HEK293T (cell line): ENCODE results near the gene KCNK5.

Experiments
- CTCF ChIA-PET: fragments of 350-600 bp; formaldehyde crosslinking; extraction: SDS; loops from one replicate; lab custom pipeline; 2021; ENCODE audit warnings: antibody characterized with exemption, inconsistent platforms; lab: Yijun Ruan, JAX
- POLR2A ChIA-PET: fragments of 350-600 bp; formaldehyde crosslinking; extraction: SDS; loops from one replicate; lab custom pipeline; 2020; ENCODE audit warnings: antibody characterized with exemption, inconsistent platforms; lab: Yijun Ruan, JAX
- DNase-seq: peaks from one replicate; pipeline ENCODE4 v3.0.0; 2012; ENCODE audit warnings: mixed read lengths; ENCODE audit errors: extremely low spot score
- ARNT ChIP-seq: fragments of 450-650 bp; IDR thresholded peaks from 2 replicates; pipeline ENCODE4 v1.6.1; 2017; ENCODE audit warnings: mild to moderate bottlenecking
- BHLHE40 ChIP-seq: fragments of 450-650 bp; IDR thresholded peaks from 2 replicates; pipeline ENCODE4 v1.6.1; 2016; ENCODE audit warnings: mild to moderate bottlenecking, moderate library complexity, borderline replicate concordance
- CTBP1 ChIP-seq: fragments of 450-650 bp; IDR thresholded peaks from 2 replicates; pipeline ENCODE4 v1.6.1; 2016; ENCODE audit warnings: borderline replicate concordance
- ELF4 ChIP-seq: fragments of 450-650 bp; IDR thresholded peaks from 2 replicates; pipeline ENCODE4 v1.6.1; 2017; ENCODE audit warnings: antibody characterized with exemption
- FOXA1 ChIP-seq: fragments of 450-650 bp; IDR thresholded peaks from 2 replicates; pipeline ENCODE4 v1.6.1; 2016; ENCODE audit warnings: mild to moderate bottlenecking
- FOXK2 ChIP-seq: fragments of 450-650 bp; IDR thresholded peaks from 2 replicates; pipeline ENCODE4 v1.6.1; 2016; ENCODE audit warnings: mild to moderate bottlenecking
- FOXM1 ChIP-seq: fragments of 450-650 bp; IDR thresholded peaks from 2 replicates; pipeline ENCODE4 v1.6.1; 2017; ENCODE audit warnings: mild to moderate bottlenecking, borderline replicate concordance
- HDGF ChIP-seq: fragments of 450-650 bp; IDR thresholded peaks from 2 replicates; pipeline ENCODE4 v1.6.1; 2017; ENCODE audit warnings: antibody characterized with exemption, borderline replicate concordance
- L3MBTL2 ChIP-seq: fragments of 450-650 bp; conservative IDR thresholded peaks from 2 replicates; pipeline ENCODE4 v1.6.1; 2016; ENCODE audit warnings: mild to moderate bottlenecking
- LEF1 ChIP-seq: fragments of 450-650 bp; IDR thresholded peaks from 2 replicates; pipeline ENCODE4 v1.6.1; 2017; ENCODE audit warnings: mild to moderate bottlenecking, borderline replicate concordance
- NFRKB ChIP-seq: fragments of 450-650 bp; IDR thresholded peaks from 2 replicates; pipeline ENCODE4 v1.6.1; 2016; ENCODE audit warnings: mild to moderate bottlenecking, moderate library complexity
- SP1 ChIP-seq: fragments of 450-650 bp; IDR thresholded peaks from 2 replicates; pipeline ENCODE4 v1.6.1; 2017
- SUZ12 ChIP-seq: fragments of 450-650 bp; IDR thresholded peaks from 2 replicates; pipeline ENCODE4 v1.6.1; 2016; ENCODE audit warnings: mild to moderate bottlenecking
- TARDBP ChIP-seq: fragments of 450-650 bp; IDR thresholded peaks from 2 replicates; pipeline ENCODE4 v1.6.1; 2016
- ZNF384 ChIP-seq: fragments of 450-650 bp; IDR thresholded peaks from 2 replicates; pipeline ENCODE4 v1.6.1; 2016
- TF ChIP-seq, protein P1 (sequence below): fragments of 450-650 bp; IDR thresholded peaks from 2 replicates; pipeline ENCODE4 v1.6.1; 2016

The KCNK5 gene

DNA sequence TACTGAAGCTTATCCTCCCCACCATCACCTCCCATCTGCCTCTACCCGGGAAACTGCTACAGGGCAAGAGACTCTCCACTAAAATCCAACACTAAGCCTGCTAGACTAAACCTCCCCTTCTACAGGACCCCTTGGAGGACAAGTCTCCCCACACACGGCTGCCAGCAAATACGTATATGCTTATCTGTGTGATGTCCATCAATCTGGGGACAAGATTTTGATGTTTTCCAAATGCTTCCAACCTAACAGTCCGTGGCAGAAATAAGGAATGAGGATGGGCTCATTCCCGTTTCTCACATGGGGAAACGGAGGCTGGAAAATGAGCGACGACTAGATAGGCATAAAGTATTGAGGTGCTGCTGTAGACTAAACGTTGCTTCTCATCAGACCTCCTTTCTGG is 1.8 kb downstream of the KCNK5 start:
- no peak for TF ChIP-seq TARDBP
- ChIA-PET POLR2A (no interaction called here), CTCF (no interaction called here)
- no peak for DNase-seq

DNA sequence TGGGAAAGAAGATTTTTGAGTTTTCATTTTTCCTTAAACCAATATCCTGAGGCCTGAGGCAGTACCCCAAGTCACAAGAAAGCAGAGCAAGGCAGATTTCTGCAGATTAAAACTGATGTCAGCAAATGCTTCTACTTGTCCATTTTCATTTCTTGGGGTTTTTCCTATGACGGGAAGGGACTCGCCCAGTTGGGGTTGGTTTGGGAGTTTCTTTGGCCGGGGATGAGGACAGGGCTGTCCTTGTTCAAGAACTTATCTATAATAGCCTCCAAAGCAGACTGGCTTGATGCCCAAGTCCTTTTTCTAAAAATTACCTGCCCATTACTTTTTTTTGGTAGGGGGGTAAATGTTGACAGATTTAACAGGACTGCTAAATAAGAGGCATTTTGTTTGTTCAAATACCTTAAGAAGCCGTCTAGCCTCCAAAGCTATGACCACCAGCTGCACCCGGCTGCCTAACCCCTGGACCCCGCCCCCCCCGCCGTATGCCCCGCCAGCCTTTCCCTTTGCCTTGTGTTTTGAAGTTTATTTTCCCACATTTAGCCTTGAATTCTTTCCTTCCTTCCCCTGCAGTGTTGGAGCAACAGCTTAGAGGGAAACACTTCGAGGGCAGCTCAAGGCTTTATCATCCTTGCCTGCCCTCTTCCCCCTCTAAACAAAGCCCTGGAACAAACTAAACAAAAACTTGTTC is 2.5 kb downstream of the KCNK5 start:
- TF ChIP-seq FOXM1 (no peak), TARDBP (no peak), ZNF384 (no peak)
- DNase-seq: no peak
- CTCF ChIA-PET: no interaction called here
- POLR2A ChIA-PET: no interaction called here

DNA sequence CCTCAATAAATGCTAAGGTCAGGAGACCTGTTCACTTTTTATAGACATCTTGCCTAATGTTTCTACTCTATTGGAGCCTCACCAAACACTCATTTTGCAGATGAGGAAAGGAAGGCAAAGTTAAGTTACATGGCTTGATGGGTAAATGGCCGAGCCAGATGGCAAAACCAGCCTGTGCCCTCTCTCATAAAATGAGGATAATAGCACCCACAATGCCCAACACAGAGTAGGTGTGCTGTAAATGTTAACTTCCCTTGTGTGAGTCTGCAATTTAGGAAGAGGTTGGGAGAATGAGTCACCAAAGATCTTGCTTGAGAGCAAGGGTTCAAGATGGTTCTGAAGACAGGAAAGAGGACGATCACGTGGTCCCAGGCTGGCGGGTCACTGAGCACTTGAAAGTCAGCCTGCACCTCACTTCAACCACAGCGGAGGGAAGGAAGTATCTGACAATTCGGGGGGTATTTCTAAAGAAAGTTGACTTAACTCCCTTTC is 3.3 kb downstream of the KCNK5 start:
- ChIA-PET POLR2A (no interaction called here), CTCF (no interaction called here)
- TF ChIP-seq, protein P1, sequence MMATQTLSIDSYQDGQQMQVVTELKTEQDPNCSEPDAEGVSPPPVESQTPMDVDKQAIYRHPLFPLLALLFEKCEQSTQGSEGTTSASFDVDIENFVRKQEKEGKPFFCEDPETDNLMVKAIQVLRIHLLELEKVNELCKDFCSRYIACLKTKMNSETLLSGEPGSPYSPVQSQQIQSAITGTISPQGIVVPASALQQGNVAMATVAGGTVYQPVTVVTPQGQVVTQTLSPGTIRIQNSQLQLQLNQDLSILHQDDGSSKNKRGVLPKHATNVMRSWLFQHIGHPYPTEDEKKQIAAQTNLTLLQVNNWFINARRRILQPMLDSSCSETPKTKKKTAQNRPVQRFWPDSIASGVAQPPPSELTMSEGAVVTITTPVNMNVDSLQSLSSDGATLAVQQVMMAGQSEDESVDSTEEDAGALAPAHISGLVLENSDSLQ: no peak
- no peak for TF ChIP-seq BHLHE40
- TF ChIP-seq ELF4: no peak
- no peak for TF ChIP-seq TARDBP
- no peak for TF ChIP-seq FOXK2
- no peak for TF ChIP-seq ZNF384
- TF ChIP-seq L3MBTL2: no peak
- no peak for TF ChIP-seq ARNT
- no peak for TF ChIP-seq SUZ12
- TF ChIP-seq NFRKB: no peak
- TF ChIP-seq FOXA1: no peak
- no peak for TF ChIP-seq SP1
- TF ChIP-seq FOXM1: no peak
- no peak for TF ChIP-seq LEF1
- DNase-seq: no peak

GRCh38 chr6:39225543-39225942 is 3.7 kb downstream of the KCNK5 start:
- CTCF ChIA-PET: no interaction called here
- POLR2A ChIA-PET: no interaction called here
- TF ChIP-seq, protein P1: no peak
- no peak for TF ChIP-seq BHLHE40
- no peak for DNase-seq

DNA sequence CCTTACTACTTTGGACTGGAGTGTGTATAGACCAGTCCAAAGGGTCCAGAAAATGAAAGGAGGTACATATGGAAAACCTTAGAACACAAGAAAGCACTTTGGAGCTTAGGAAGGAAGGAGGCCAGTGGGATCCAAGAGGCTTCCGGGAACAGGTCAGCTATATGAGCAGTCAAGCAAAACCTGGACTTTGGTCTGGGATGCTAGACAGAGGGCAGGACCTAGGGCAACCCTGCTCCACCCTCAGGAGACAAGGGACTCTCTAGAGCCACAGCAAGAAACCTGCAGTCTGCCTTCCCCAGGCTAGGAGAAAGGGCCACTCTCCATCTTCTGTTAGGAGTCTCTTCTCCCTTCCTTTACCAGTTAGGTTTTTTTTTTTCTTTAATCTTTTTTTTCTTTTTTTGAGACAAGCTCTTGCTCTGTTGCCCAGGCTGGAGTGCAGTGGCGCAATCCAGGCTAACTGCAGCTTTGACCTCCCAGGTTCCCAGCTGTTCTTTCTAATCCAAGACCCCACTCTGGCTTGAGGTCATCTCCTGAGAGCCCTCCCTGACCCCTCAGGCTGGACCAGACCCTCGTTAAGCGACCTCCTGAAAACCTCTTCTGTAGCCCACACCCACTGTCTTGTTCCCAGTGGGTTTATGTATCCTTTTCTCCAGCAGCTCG is 4.6 kb downstream of the KCNK5 start:
- TF ChIP-seq FOXA1 (no peak), HDGF (no peak), FOXM1 (no peak), LEF1 (no peak), ZNF384 (no peak), ARNT (no peak), ELF4 (no peak)
- ChIA-PET CTCF (interaction anchor here (0.9 kb wide), 1 partner anchor 251 kb away, joined by 3 read pairs; no protein-coding TSS in a partner anchor), POLR2A (no interaction called here)
- no peak for DNase-seq

DNA sequence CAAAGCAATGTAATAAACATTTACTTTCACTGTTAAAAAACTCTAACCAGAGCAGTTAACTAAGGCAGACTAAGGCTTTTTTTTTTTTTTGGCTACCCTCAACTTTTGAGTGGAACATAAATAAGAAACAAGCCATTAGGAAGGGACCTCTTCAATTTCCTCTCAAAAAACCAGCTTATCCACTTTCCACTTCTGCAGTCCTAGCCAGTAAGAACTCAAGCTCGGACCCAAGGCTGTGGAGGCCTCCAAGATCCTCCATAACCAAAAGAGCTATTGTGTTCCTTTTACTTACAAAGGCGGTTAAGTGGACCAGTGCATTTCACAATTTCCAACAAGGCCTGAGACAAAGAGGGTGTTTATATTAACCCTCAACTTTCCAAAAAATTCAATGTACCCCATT is 5.3 kb downstream of the KCNK5 start:
- CTCF ChIA-PET: interaction anchor here (0.9 kb wide), 1 partner anchor 251 kb away, joined by 3 read pairs; no protein-coding TSS in a partner anchor
- POLR2A ChIA-PET: no interaction called here
- TF ChIP-seq CTBP1: no peak
- no peak for TF ChIP-seq SP1
- no peak for TF ChIP-seq FOXA1
- no peak for TF ChIP-seq HDGF
- TF ChIP-seq NFRKB: no peak
- TF ChIP-seq LEF1: no peak
- no peak for DNase-seq

GRCh38 chr6:39223555-39223954 is 5.7 kb downstream of the KCNK5 start:
- TF ChIP-seq TARDBP (no peak), BHLHE40 (no peak), SP1 (no peak), FOXA1 (no peak), ELF4 (no peak), ARNT (no peak), CTBP1 (no peak), ZNF384 (no peak), SUZ12 (no peak), FOXK2 (no peak), HDGF (no peak)
- TF ChIP-seq, protein P1: no peak
- POLR2A ChIA-PET: no interaction called here
- CTCF ChIA-PET: no interaction called here
- DNase-seq: no peak
